ENCODE data around the gene TIMM9.
"Not testable (repeated sequence)": the region's sequence is repeated elsewhere in the genome, so short reads cannot be mapped to it uniquely, and the experiment has no call there.

TIMM9 gene

GRCh38 chr14:58397156-58397555, 30.2 kb downstream of the TIMM9 start:
- DNase-seq, result no peak

- DNase-seq, result peak; percentile 42 to 83 (median 64)
Measured at GRCh38 chr14:58395812-58396788, 31.2 kb downstream of the TIMM9 start, which contains the start of gene TOMM20L. TOMM20L (plus strand) TSS chr14:58395930; CDS start chr14:58395958, 28 bp downstream.

GRCh38 chr14:58395562-58395811, 31.8 kb downstream of the TIMM9 start:
- DNase-seq, result no peak

- no peak for DNase-seq
Measured at GRCh38 chr14:58390830-58391229, 36.5 kb downstream of the TIMM9 start.

GRCh38 chr14:58376791-58377190, 50.5 kb downstream of the TIMM9 start:
- no peak for DNase-seq

GRCh38 chr14:58368956-58369355, 58.4 kb downstream of the TIMM9 start:
- DNase-seq, result no peak

GRCh38 chr14:58367296-58367695, 60.0 kb downstream of the TIMM9 start:
- DNase-seq, result no peak

- no peak for DNase-seq
Measured at GRCh38 chr14:58364316-58364715, 63.0 kb downstream of the TIMM9 start.

GRCh38 chr14:58362798-58363412, 64.4 kb downstream of the TIMM9 start:
- DNase-seq, result peak in 2 of 6 experiments; percentile 16 to 34

GRCh38 chr14:58362272-58362671, 65.1 kb downstream of the TIMM9 start:
- not testable (repeated sequence) for DNase-seq

Measured in stimulated activated naive CD4-positive, alpha-beta T cell (primary cell).